SH-SY5Y (cell line): ENCODE results near the gene SVEP1.

Experiments
- GATA2 ChIP-seq: IDR thresholded peaks from 2 replicates; pipeline ENCODE4 v1.6.1; 2011; ENCODE audit warnings: mild to moderate bottlenecking, low read depth, low read length
- GATA3 ChIP-seq: IDR thresholded peaks from 2 replicates; pipeline ENCODE4 v1.6.1; 2011; ENCODE audit warnings: low read depth, mild to moderate bottlenecking, low read length, moderate library complexity

GRCh38 chr9:110626101-110626829, 46.7 kb upstream of the SVEP1 start:
- TF ChIP-seq GATA2 (no peak), GATA3 (no peak)
